Mucosa of descending colon (tissue), 3 donors: ENCODE data around the gene DCTPP1. TPM values are rescaled to one million over a fixed set of nuclear protein-coding genes. Genes with fewer than 3 reads are reported as not detected.

Experiments
- ATAC-seq: fragments of 200-7000 bp; cut with Tn5 transposase; one replicate; pipeline ENCODE4 v1.9.1; 2020; ENCODE audit warnings: mild to moderate bottlenecking, moderate library complexity
- DNase-seq, 3 donors: peaks; one replicate each; pipeline ENCODE4 v3.0.0-alpha.2; 2020
- H3K36me3 ChIP-seq: fragments of 200-600 bp; one replicate; pipeline ENCODE4 v1.8.0; 2021; ENCODE audit warnings: low read depth, mild to moderate bottlenecking
- H3K4me1 ChIP-seq: fragments of 200-600 bp; one replicate; pipeline ENCODE4 v1.8.0; 2021; ENCODE audit warnings: low read depth, mild to moderate bottlenecking
- H3K4me3 ChIP-seq: fragments of 200-600 bp; one replicate; pipeline ENCODE4 v1.8.0; 2021; ENCODE audit warnings: mild to moderate bottlenecking
- H3K9me3 ChIP-seq: fragments of 200-600 bp; one replicate; pipeline ENCODE4 v1.8.0; 2021; ENCODE audit warnings: mild to moderate bottlenecking
- intact Hi-C, 2 donors: fragments of 100-400 bp; cut with DNase I in 1 of 2; cut with micrococcal nuclease in 1 of 2; formaldehyde crosslinking; loops; one replicate each; pipeline versions ENCODE4 v1.11.0 to v1.11.1; 2022; cut with DNase I, micrococcal nuclease
- total RNA-seq, 3 donors: library from RNA; stranded (reverse); fragmentation: NEBNext Ultra II Directional in 2 of 3; extraction: Animal tissue kit (Norgen Biotek cat#: 25700) in 2 of 3; gene quantifications; one replicate each; pipeline versions ENCODE4 v1.2.1 to v1.2.4, GENCODE V29; 2021 to 2023
- TF ChIP-seq, protein P1 (sequence below): fragments of 200-600 bp; IDR thresholded peaks from one replicate; pipeline ENCODE4 v1.8.0; 2022; ENCODE audit warnings: antibody characterized with exemption, mild to moderate bottlenecking
- donor health status: DM: no; HTN: no; CAD: no; lungs with moderate emphysema.
- donor health status: DM: no; HTN: no; CAD: no.
- donor health status: DM: no; HTN: yes; CAD: no.

DCTPP1 gene
- total RNA-seq, 3 donors from 2014 or later = 43.7 to 95.8 (median 89.1) TPM

DNA sequence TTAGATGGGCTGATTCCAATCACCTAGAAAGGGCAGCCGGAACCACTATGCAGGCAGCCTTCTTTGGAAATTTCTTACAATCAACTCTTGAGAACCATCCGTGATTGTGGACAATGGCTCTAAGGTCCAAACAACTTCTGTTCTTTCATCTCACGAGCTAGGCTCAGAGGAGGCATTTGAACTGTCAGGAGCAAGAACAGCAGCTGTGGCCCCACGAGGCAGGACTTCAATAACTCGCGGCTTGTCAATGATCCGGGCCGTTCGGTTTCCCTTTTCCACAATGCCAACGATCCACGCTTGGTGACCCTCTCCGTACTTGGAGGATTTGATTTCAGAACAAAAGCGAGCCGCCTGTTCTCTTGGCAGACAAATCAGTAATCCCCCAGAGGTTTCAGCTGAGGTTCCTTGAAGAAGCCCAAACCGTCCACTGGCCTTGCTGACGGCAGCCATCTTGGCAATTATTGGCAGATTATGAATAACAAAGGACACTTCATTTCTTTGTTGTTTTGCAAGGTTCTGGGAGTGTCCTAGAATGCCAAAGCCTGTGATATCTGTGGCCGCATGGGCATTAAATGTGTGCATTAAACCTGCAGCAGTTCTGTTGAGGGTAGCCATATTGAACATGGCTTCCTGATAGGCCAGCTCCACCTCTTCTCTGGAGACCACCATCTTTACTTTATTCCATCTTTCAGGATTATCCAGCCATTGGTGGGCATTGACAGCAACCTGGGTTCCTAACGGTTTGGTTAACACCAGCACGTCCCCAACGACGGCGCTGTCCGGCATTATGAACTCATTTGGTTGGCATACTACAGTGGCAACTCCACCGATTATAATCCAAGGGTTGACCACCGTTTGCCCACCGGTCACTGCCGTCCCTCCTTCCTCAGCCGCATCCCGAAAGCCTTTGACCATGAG is 14.7 kb upstream of the DCTPP1 start:
- TF ChIP-seq, protein P1, sequence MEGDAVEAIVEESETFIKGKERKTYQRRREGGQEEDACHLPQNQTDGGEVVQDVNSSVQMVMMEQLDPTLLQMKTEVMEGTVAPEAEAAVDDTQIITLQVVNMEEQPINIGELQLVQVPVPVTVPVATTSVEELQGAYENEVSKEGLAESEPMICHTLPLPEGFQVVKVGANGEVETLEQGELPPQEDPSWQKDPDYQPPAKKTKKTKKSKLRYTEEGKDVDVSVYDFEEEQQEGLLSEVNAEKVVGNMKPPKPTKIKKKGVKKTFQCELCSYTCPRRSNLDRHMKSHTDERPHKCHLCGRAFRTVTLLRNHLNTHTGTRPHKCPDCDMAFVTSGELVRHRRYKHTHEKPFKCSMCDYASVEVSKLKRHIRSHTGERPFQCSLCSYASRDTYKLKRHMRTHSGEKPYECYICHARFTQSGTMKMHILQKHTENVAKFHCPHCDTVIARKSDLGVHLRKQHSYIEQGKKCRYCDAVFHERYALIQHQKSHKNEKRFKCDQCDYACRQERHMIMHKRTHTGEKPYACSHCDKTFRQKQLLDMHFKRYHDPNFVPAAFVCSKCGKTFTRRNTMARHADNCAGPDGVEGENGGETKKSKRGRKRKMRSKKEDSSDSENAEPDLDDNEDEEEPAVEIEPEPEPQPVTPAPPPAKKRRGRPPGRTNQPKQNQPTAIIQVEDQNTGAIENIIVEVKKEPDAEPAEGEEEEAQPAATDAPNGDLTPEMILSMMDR = no peak
- Histone ChIP-seq H3K4me1 (peaks cover 29% of the 10 kb centered on the region), H3K36me3 (no peaks in the 10 kb centered on the region), H3K4me3 (peak overlapping the region; percentile 80), H3K9me3 (no peaks in the 10 kb centered on the region)
- intact Hi-C loops = no loop called here
- no peak for DNase-seq
- no peak for ATAC-seq

DNA sequence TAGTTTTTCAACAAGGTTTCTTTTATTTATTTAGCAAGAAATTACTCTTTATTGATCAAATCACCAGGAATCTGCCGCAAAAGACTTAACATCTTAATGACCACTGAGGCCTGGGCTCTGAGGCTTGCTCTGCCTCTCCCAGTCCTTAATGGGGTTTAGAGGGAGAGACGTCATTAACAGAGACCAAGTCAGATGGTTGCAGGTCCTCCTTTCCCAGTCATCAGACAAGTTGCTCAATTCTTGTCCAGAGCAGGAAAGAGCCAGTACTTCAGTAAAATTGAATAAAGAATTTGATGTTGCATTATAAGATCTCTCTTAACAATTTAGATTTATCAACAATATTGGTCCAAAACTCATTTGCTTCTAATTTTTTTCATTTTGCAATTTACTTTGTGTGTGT is 13.8 kb upstream of the DCTPP1 start:
- DNase-seq (no peak), ATAC-seq (no peak)
- intact Hi-C loops = no loop called here
- no peaks in the 10 kb centered on the region for H3K36me3 ChIP-seq
- TF ChIP-seq, protein P1 = no peak
- no peak overlapping the region for H3K4me3 ChIP-seq
- no peaks in the 10 kb centered on the region for H3K9me3 ChIP-seq
- H3K4me1 ChIP-seq = peaks cover 29% of the 10 kb centered on the region

DNA sequence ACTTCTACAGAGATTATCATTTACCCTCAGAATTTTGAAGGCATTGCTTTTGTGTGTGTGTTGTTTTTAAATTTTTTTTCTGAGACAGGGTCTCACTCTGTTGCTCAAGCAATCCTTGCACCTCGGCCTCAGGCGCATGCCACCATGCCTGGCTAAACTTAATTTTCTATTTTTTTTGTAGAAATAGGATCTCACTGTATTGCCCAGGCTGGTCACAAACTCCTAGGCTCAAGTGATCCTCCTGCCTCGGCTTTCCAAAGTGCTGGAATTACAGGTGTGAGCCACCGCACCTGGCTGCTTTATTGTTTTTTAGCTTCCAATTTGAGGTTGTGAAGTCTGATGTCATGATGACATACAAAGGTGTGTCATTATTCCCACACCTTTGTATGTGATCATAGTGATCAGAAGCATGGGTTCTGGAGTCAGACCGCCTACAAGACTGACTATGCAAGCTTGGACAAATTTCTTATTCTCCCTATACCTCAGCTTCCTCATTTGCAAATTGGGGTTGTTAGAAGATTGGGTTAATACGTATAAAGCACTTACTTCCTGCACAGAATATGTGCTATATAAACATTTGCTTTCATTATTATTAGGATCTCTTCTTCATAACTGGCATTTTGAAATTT is 10.0 kb upstream of the DCTPP1 start:
- intact Hi-C loops = no loop called here
- H3K4me3 ChIP-seq = no peak overlapping the region
- peaks cover 17% of the 10 kb centered on the region for H3K4me1 ChIP-seq
- TF ChIP-seq, protein P1 = no peak
- ATAC-seq (peak; percentile 35), DNase-seq (no peak)
- no peaks in the 10 kb centered on the region for H3K36me3 ChIP-seq
- H3K9me3 ChIP-seq = no peaks in the 10 kb centered on the region

DNA sequence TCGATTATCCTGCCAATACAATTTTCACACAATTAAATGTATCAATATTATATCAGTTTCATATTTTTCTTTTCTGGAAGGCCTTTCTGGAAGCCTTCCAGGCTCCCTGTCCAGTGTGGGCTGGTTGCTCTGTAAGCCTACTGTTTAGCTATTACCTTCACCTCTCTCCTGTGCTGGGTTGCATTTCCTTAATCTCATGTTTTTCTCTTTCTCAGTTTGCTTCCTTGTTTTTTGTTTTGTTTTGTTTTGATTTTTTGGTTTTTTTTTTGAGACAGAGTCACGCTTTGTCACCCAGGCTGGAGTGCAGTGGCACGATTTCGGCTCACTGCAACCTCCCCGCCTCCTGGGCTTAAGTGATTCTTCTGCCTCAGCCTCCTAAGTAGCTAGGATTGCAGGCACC is 9.0 kb upstream of the DCTPP1 start:
- Histone ChIP-seq H3K4me3 (no peak overlapping the region), H3K4me1 (peaks cover 8% of the 10 kb centered on the region), H3K9me3 (no peaks in the 10 kb centered on the region), H3K36me3 (no peaks in the 10 kb centered on the region)
- DNase-seq = no peak
- TF ChIP-seq, protein P1 = no peak
- intact Hi-C loops = no loop called here
- ATAC-seq = no peak

DNA sequence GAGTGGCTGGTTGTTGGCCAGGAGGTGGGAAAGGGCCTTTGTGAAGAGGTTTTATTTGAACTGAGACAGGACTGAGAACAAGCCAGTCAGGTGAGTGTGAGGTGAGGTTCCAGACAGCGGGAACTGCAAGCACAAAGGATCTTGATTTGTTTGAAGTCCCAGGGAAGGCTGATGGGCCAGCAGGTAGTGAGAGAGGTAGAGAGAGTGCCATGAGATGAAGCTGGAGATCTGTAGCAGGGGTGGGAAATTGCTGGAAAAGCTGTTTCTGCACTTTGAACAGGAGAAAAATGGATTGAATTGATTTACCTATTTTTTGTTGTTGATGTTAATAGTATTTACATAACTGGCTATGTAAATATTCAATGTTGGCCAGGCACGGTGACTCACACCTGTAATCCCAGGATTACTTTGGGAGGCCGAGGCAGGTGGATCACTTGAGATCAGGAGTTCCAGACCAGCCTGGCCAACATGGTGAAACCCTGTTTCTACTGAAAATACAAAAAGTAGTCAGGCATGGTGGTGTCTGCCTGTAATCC is 7.7 kb upstream of the DCTPP1 start:
- DNase-seq (no peak), ATAC-seq (peak; percentile 77)
- no peaks in the 10 kb centered on the region for H3K36me3 ChIP-seq
- H3K9me3 ChIP-seq = no peaks in the 10 kb centered on the region
- intact Hi-C loops = no loop called here
- H3K4me1 ChIP-seq = no peaks in the 10 kb centered on the region
- TF ChIP-seq, protein P1 = no peak
- H3K4me3 ChIP-seq = no peak overlapping the region
